Brain microvascular endothelial cell (primary cell): ENCODE measurements around the gene NLRC5.

Experiments used
- DNase-seq: peaks from one replicate; pipeline ENCODE4 v3.0.0-alpha.2; 2020
- H3K27ac ChIP-seq: fragments of 250-450 bp; sonication (Bioruptor Pico); 2 replicates; pipeline ENCODE4 v1.5.1; 2020; ENCODE audit warnings: mild to moderate bottlenecking, moderate library complexity
- H3K27me3 ChIP-seq: fragments of 250-450 bp; sonication (Bioruptor Pico); replicated peaks from 2 replicates; pipeline ENCODE4 v1.5.1; 2020; ENCODE audit warnings: mild to moderate bottlenecking
- H3K36me3 ChIP-seq: fragments of 250-450 bp; sonication (Bioruptor Pico); replicated peaks from 2 replicates; pipeline ENCODE4 v1.5.1; 2020; ENCODE audit warnings: mild to moderate bottlenecking
- H3K4me3 ChIP-seq: 2 replicates; pipeline ENCODE4 v1.5.1; 2011; ENCODE audit warnings: low read depth, mild to moderate bottlenecking, control low read depth, low read length, moderate library complexity
- CTCF ChIP-seq: IDR thresholded peaks from 2 replicates; pipeline ENCODE4 v1.5.1; 2011; ENCODE audit warnings: low read depth, mild to moderate bottlenecking, moderate library complexity, low read length, control low read depth, inconsistent platforms; ENCODE audit errors: missing control alignments
- in situ Hi-C: cut with HindIII; loops from 2 replicates; pipeline ENCODE4 v1.10.0; 2017; ENCODE audit warnings: low sequenced_read_pairs, low pct_ligation_motif_present

Gene NLRC5

GRCh38 chr16:57044931-57045693 is 55.8 kb downstream of the NLRC5 start:
- Histone ChIP-seq H3K27me3 (no peaks in the 10 kb centered on the region), H3K36me3 (peaks cover 6% of the 10 kb centered on the region), H3K4me3 (no peak overlapping the region), H3K27ac (no peak overlapping the region)
- no peak for DNase-seq
- TF ChIP-seq CTCF: no peak
- in situ Hi-C loops: no loop called here

GRCh38 chr16:57045694-57046381 is 56.5 kb downstream of the NLRC5 start:
- DNase-seq: peak; percentile 66
- TF ChIP-seq CTCF: peak; percentile 93
- in situ Hi-C loops: no loop called here
- H3K27ac ChIP-seq: no peak overlapping the region
- H3K36me3 ChIP-seq: peaks cover 2% of the 10 kb centered on the region
- no peaks in the 10 kb centered on the region for H3K27me3 ChIP-seq
- H3K4me3 ChIP-seq: no peak overlapping the region

- in situ Hi-C loops: no loop called here
- Histone ChIP-seq H3K36me3 (no peaks in the 10 kb centered on the region), H3K4me3 (no peak overlapping the region), H3K27me3 (no peaks in the 10 kb centered on the region), H3K27ac (no peak overlapping the region)
- no peak for DNase-seq
- no peak for TF ChIP-seq CTCF
Observed at GRCh38 chr16:57048095-57048494, 58.7 kb downstream of the NLRC5 start.

GRCh38 chr16:57049678-57050077 is 60.3 kb downstream of the NLRC5 start:
- in situ Hi-C loops: no loop called here
- DNase-seq: no peak
- H3K36me3 ChIP-seq: no peaks in the 10 kb centered on the region
- H3K27ac ChIP-seq: no peak overlapping the region
- H3K27me3 ChIP-seq: no peaks in the 10 kb centered on the region
- no peak overlapping the region for H3K4me3 ChIP-seq
- no peak for TF ChIP-seq CTCF

GRCh38 chr16:57051696-57052228 is 62.4 kb downstream of the NLRC5 start:
- H3K27ac ChIP-seq: no peak overlapping the region
- in situ Hi-C loops: no loop called here
- no peaks in the 10 kb centered on the region for H3K27me3 ChIP-seq
- H3K4me3 ChIP-seq: no peak overlapping the region
- H3K36me3 ChIP-seq: peaks cover 2% of the 10 kb centered on the region
- no peak for TF ChIP-seq CTCF
- no peak for DNase-seq
